ENCODE measurements around the gene GLIPR2.
"Not testable (repeated sequence)": the region's sequence is repeated elsewhere in the genome, so short reads cannot be mapped to it uniquely, and the experiment has no call there.

The GLIPR2 gene

GRCh38 chr9:36170531-36170930 lies 34.0 kb downstream of the GLIPR2 start:
- H3K4me3 ChIP-seq (ENCODE audit: low read depth, low read length) = no peak overlapping the region
- TF ChIP-seq, protein P1, sequence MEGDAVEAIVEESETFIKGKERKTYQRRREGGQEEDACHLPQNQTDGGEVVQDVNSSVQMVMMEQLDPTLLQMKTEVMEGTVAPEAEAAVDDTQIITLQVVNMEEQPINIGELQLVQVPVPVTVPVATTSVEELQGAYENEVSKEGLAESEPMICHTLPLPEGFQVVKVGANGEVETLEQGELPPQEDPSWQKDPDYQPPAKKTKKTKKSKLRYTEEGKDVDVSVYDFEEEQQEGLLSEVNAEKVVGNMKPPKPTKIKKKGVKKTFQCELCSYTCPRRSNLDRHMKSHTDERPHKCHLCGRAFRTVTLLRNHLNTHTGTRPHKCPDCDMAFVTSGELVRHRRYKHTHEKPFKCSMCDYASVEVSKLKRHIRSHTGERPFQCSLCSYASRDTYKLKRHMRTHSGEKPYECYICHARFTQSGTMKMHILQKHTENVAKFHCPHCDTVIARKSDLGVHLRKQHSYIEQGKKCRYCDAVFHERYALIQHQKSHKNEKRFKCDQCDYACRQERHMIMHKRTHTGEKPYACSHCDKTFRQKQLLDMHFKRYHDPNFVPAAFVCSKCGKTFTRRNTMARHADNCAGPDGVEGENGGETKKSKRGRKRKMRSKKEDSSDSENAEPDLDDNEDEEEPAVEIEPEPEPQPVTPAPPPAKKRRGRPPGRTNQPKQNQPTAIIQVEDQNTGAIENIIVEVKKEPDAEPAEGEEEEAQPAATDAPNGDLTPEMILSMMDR (IDR thresholded peaks at IDR 0.05; ENCODE audit: borderline replicate concordance, insufficient read depth, low read depth, low read length) = no peak

DNA sequence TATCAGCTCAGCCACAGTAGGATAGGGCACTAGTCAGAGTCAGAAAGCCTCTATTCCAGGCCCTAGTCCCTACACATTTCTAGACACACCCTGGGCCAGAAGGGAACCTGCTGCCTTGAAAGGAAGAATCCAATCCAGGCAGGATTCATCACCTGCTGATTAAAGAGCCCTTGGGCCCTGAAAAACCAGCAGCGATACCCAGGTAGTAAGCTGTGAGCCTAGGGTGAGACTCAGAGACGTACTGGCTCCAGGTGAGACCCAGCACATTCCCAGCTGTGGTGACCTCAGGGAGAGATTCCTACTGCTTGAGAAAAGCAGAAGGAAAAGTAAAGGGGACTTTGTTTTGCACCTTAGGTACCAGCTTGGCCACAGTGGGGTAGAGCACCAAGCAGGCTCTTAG lies 37.3 kb downstream of the GLIPR2 start:
- no peak overlapping the region for H3K4me3 ChIP-seq (ENCODE audit: low read depth, low read length)
- TF ChIP-seq, protein P1 (IDR thresholded peaks at IDR 0.05; ENCODE audit: borderline replicate concordance, insufficient read depth, low read depth, low read length) = no peak

- TF ChIP-seq, protein P1 (IDR thresholded peaks at IDR 0.05; ENCODE audit: borderline replicate concordance, insufficient read depth, low read depth, low read length) = no peak
- H3K4me3 ChIP-seq (ENCODE audit: low read depth, low read length) = no peak overlapping the region
These were observed 37.7 kb downstream of the GLIPR2 start for GRCh38 chr9:36174271-36174670.

DNA sequence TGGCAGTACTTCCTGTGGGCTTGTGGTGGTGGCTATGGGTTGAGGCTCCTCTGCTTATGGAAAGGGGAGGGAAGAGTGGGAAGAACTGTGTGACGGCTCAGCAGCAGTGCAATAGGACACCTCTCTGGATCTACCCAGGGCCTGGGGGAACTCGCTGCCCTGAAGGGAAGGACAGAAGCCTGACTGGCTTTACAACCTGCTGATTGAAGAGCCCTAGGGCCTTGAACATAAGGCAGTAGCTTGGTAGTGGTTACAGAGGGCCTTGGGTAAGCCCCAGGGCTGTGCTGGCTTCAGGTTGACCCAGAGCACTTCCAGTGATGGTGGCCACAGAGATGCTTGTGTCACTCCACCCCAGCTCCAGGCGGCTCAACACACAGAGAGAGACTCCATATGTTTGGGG lies 38.2 kb downstream of the GLIPR2 start:
- H3K4me3 ChIP-seq (ENCODE audit: low read depth, low read length) = no peak overlapping the region
- TF ChIP-seq, protein P1 (IDR thresholded peaks at IDR 0.05; ENCODE audit: borderline replicate concordance, insufficient read depth, low read depth, low read length) = no peak

GRCh38 chr9:36175209-36175608 lies 38.7 kb downstream of the GLIPR2 start:
- not testable (repeated sequence) for H3K4me3 ChIP-seq (ENCODE audit: low read depth, low read length)

DNA sequence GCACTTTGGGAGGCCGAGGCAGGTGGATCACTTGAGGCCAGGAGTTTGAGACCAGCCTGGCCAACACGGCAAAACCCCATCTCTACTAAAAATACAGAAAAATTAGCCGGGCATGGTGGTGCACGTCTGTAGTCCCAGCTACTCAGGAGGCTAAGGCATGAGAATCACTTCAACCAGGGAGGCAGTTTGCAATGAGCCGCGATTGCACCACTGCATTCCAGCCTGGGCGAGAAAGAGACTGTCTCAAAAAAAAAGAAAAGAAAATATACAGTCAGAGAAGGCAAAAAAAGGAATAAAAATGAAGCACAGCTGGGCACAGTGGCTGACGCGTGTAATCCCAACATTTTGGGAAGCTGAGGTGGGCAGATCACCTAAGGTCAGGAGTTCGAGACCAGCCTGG lies 40.0 kb downstream of the GLIPR2 start:
- not testable (repeated sequence) for H3K4me3 ChIP-seq (ENCODE audit: low read depth, low read length)

DNA sequence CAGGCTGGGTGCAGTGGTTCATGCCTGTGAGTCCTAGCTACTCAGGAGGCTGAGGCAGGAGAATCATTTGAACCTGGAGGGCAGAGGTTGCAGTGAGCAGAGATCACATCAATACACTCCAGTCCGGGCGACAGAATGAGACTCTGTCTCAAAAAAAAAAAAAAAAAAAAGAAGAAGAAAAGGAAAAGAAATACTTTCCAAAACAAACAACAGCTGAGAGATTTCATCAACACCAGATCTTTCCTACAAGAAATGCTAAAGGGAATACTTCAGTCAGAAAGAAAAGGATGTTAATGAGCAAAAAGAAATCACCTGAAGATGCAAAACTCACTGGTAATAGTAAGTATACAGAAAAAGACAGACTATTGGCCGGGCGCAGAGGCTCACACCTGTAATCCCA lies 41.0 kb downstream of the GLIPR2 start:
- no peak overlapping the region for H3K4me3 ChIP-seq (ENCODE audit: low read depth, low read length)
- TF ChIP-seq, protein P1 (IDR thresholded peaks at IDR 0.05; ENCODE audit: borderline replicate concordance, insufficient read depth, low read depth, low read length) = no peak

DNA sequence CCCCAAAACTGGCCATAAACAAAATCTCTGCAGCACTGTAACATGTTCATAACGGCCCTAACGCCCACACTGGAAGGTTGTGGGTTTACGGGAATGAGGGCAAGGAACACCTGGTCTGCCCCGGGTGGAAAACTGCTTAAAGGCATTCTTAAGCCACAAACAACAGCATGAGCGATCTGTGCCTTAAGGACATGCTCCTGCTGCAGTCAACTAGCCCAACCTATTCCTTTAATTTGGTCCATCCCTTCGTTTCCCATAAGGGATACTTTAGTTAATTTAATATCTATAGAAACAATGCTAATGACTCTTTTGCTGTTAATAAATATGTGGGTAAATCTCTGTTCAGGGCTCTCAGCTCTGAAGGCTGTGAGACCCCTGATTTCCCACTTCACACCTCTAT lies 43.7 kb downstream of the GLIPR2 start:
- H3K4me3 ChIP-seq (ENCODE audit: low read depth, low read length) = not testable (repeated sequence)

- H3K4me3 ChIP-seq (ENCODE audit: low read depth, low read length) = no peak overlapping the region
- TF ChIP-seq, protein P1 (IDR thresholded peaks at IDR 0.05; ENCODE audit: borderline replicate concordance, insufficient read depth, low read depth, low read length) = no peak
These were observed 50.9 kb downstream of the GLIPR2 start for GRCh38 chr9:36187414-36187813.
